ENCODE data around the gene KANSL1. TPM values are rescaled to one million over a fixed set of nuclear protein-coding genes. Genes with fewer than 3 reads are reported as not detected.
A peak's percentile ranks its signal among the peaks of the same experiment; 100 is the strongest.

KANSL1 gene
- total RNA-seq, 1 donor from 2014 or later: 122 TPM

DNA sequence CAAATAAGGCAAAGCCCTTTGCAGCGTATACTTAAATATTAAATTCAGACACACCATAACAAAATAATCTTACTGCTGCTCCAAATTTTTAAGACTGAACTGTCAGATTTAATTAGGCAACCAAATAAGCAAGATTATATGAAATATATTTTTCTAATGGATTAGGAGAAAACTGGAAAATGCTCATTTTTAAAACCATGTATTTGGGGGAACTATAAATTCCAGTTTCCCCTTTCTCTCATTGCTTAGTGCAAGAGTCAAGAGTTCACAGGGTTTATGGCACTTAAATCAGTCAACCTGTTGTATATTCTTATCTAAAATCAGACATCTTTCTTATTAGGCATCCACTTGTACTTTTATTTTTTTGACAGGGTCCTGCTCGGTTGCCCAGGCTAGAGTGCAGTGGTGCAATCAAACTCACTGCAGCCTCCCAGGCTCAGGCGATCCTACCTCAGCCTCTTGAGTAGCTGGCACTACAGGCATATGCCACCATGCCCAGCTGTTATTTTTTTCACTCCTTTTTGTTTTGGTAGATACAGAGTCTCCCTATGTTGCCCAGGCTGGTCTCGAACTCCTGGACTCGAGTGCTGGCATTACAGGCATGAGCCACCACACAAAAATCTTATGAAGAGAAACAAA is 2.1 kb upstream of the KANSL1 start:
- TF ChIP-seq, protein P1, sequence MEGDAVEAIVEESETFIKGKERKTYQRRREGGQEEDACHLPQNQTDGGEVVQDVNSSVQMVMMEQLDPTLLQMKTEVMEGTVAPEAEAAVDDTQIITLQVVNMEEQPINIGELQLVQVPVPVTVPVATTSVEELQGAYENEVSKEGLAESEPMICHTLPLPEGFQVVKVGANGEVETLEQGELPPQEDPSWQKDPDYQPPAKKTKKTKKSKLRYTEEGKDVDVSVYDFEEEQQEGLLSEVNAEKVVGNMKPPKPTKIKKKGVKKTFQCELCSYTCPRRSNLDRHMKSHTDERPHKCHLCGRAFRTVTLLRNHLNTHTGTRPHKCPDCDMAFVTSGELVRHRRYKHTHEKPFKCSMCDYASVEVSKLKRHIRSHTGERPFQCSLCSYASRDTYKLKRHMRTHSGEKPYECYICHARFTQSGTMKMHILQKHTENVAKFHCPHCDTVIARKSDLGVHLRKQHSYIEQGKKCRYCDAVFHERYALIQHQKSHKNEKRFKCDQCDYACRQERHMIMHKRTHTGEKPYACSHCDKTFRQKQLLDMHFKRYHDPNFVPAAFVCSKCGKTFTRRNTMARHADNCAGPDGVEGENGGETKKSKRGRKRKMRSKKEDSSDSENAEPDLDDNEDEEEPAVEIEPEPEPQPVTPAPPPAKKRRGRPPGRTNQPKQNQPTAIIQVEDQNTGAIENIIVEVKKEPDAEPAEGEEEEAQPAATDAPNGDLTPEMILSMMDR (IDR thresholded peaks at IDR 0.05): no peak
- no peak for TF ChIP-seq POLR2A (IDR thresholded peaks at IDR 0.05)
- no peak for TF ChIP-seq POLR2AphosphoS5 (IDR thresholded peaks at IDR 0.05; ENCODE audit: insufficient read depth in 1 of 2, low read depth in 1 of 2)
- H3K27me3 ChIP-seq: no peaks in the 10 kb centered on the region
- no peak overlapping the region for H3K4me3 ChIP-seq
- peaks cover 43% of the 10 kb centered on the region for H3K4me1 ChIP-seq
- H3K9me3 ChIP-seq: no peaks in the 10 kb centered on the region
- no peak for DNase-seq (ENCODE audit: extremely low spot score in 2 of 2)
- intact Hi-C loops (cut with DNase I): no loop called here
- no peak overlapping the region for H3K27ac ChIP-seq
- no peaks in the 10 kb centered on the region for H3K36me3 ChIP-seq

DNA sequence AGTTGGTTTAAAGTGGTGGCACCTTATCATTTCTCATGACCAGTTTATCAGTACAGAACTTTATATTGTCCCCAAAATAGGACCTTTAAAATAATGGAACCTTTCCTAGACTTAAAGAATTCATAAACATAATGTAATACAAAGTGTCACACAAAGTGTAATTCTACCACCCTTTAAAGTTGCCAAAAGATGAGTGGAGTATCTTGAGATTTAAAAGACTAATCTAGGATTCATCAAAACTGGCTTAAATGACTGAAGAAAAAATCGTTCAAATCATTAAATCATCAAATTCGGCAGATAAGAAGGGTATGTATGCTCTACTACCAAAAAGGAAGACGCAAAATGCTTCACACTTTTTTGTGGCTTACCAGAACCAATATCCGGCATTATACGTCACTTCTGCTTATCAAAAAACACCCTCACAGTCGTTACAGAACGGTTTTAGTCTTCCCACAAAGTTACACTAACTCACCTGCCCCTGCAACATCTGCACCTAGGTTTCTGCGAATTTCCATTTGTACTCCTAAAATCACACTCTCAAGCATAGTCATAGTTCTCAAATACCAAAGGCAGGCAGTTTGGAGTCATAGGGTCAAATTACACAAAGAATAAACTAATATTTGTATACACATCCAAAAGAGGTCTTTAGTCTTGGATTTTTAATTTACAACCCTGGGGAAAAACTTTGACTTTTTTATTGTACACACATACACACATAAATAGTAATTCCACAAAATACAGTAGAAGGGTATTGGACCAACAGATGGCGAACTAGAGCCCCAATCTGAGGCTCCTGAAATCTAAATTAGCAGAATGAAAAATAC is 1.4 kb upstream of the KANSL1 start:
- no peaks in the 10 kb centered on the region for H3K27me3 ChIP-seq
- H3K4me3 ChIP-seq: peak overlapping the region; percentile 72 to 98
- TF ChIP-seq, protein P1 (IDR thresholded peaks at IDR 0.05): no peak
- no peak for TF ChIP-seq POLR2A (IDR thresholded peaks at IDR 0.05)
- TF ChIP-seq POLR2AphosphoS5 (IDR thresholded peaks at IDR 0.05; ENCODE audit: insufficient read depth in 1 of 2, low read depth in 1 of 2): no peak
- H3K36me3 ChIP-seq: no peaks in the 10 kb centered on the region
- intact Hi-C loops (cut with DNase I): loop anchor here (5.0 kb wide), 1 partner anchor 147 kb away; no protein-coding TSS in a partner anchor
- peak overlapping the region; percentile 100 for H3K27ac ChIP-seq
- peaks cover 43% of the 10 kb centered on the region for H3K4me1 ChIP-seq
- no peak for DNase-seq (ENCODE audit: extremely low spot score in 2 of 2)
- no peaks in the 10 kb centered on the region for H3K9me3 ChIP-seq

DNA sequence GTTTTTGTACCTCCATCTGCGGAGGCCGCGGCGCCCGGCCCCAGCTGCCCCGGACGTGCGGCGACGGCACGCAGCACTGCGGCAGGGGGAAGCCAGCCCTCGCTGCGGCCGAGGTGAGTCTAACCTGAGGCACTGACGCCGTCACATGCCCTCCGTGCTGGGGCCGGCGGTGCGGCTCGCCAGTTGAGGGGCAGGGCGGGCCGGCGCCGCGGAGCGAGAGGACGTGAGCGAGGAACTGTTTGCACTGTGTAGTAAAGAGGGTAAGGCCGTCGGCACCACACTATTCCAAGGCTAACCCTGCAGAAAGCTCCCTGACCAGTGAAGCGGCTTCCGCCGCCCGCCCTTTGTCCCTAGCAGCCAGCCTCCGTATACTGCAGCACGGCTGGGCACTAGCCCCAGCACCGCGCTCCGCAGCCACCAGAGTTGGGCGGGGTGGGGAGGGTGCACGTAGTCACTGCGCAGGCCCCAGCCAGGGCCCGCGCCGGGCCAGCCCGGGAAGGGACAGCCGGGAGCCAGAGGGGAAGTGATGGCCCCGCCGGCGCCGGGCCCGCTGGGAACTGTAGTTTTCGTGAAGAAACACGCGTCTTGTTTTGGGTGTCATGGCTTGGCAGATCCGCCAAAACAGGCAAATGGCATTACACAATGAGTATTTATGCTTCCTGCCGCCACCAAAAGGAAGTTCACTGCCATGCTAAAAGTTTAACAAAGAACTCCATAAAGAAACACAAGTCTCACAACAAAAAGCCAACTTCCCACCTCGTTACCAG is 580 bp upstream of the KANSL1 start:
- Histone ChIP-seq H3K4me1 (peaks cover 43% of the 10 kb centered on the region), H3K4me3 (peak overlapping the region; percentile 72 to 98), H3K27me3 (no peaks in the 10 kb centered on the region), H3K9me3 (no peaks in the 10 kb centered on the region), H3K36me3 (no peaks in the 10 kb centered on the region), H3K27ac (peak overlapping the region; percentile 100)
- intact Hi-C loops (cut with DNase I): loop anchor here (5.0 kb wide), 1 partner anchor 147 kb away; no protein-coding TSS in a partner anchor
- peak in 1 of 2 donors; percentile 97 for DNase-seq (ENCODE audit: extremely low spot score in 2 of 2)
- TF ChIP-seq POLR2A (IDR thresholded peaks at IDR 0.05): peak in 1 of 2 donors; percentile 54
- TF ChIP-seq POLR2AphosphoS5 (IDR thresholded peaks at IDR 0.05; ENCODE audit: insufficient read depth in 1 of 2, low read depth in 1 of 2): peak; percentile 86 to 90
- TF ChIP-seq, protein P1 (IDR thresholded peaks at IDR 0.05): peak in 2 of 3 experiments; percentile 17 to 27

DNA sequence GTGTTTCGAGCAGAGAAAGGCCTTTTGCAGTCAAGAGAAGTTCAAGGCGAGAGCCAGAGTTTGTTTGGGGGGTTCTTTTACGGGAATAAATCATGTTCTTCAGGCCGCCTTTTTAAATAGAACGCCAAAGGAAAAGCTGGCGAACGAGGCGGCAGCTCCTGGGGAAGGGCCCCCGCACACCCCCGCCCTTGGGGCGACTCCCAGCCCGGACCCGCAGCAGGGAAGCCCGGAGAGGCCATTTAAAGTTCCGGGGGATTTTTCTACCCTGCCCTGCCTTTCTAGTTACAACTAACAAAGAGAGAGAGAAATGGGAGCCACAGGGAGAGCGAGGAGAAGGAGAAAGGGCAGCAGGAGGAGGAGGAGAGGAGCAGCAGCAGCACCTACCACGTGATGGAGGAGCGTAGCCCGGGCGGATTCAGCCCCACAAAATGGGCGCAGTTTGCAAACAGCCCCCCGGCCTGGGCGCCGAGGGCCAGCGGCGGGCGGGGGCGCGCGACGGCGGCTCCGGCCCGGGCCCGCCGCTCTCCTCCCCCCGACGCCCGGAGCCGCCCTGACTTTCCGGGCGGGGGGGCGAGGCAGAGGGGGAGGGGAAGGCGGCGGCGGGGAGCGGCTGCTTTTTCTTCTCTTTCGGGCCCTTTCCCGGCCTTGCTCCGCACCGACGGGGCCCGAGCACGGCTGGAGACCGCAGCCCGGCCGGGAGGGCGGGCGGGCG is 634 bp downstream of the KANSL1 start:
- peaks cover 55% of the 10 kb centered on the region for H3K4me1 ChIP-seq
- intact Hi-C loops (cut with DNase I): loop anchor here (5.0 kb wide), 1 partner anchor 145 kb away; no protein-coding TSS in a partner anchor
- peak in 1 of 2 donors; percentile 88 for DNase-seq (ENCODE audit: extremely low spot score in 2 of 2)
- no peaks in the 10 kb centered on the region for H3K27me3 ChIP-seq
- no peaks in the 10 kb centered on the region for H3K9me3 ChIP-seq
- peak overlapping the region; percentile 72 to 98 for H3K4me3 ChIP-seq
- no peaks in the 10 kb centered on the region for H3K36me3 ChIP-seq
- TF ChIP-seq POLR2A (IDR thresholded peaks at IDR 0.05): peak in 1 of 2 donors; percentile 10
- TF ChIP-seq, protein P1 (IDR thresholded peaks at IDR 0.05): no peak
- peak in 1 of 2 donors; percentile 61 for TF ChIP-seq POLR2AphosphoS5 (IDR thresholded peaks at IDR 0.05; ENCODE audit: insufficient read depth in 1 of 2, low read depth in 1 of 2)
- peak overlapping the region; percentile 100 for H3K27ac ChIP-seq

All from vagina (tissue), 2 donors.